Activated naive CD8-positive, alpha-beta T cell treated with anti-CD3 and anti-CD28 coated beads for 36 hours (primary cell): ENCODE data around the gene AGAP1. TPM values are rescaled to one million over a fixed set of nuclear protein-coding genes. Genes with fewer than 3 reads are reported as not detected.

Experiments
- DNase-seq: peaks from one replicate; pipeline ENCODE4 v3.0.0; 2021
- H3K27ac Mint-ChIP-seq: one replicate; pipeline ENCODE4 v1.8.0; 2022; ENCODE audit warnings: mild to moderate bottlenecking, moderate library complexity, mixed read lengths
- H3K27me3 Mint-ChIP-seq: one replicate; pipeline ENCODE4 v1.8.0; 2022; ENCODE audit warnings: mild to moderate bottlenecking, mixed read lengths
- H3K36me3 Mint-ChIP-seq: one replicate; pipeline ENCODE4 v1.8.0; 2021; ENCODE audit warnings: mild to moderate bottlenecking, mixed read lengths
- H3K4me1 Mint-ChIP-seq: one replicate; pipeline ENCODE4 v1.8.0; 2021; ENCODE audit warnings: mixed read lengths
- H3K4me3 Mint-ChIP-seq: one replicate; pipeline ENCODE4 v1.8.0; 2022; ENCODE audit warnings: mild to moderate bottlenecking, moderate library complexity, mixed read lengths
- H3K9me3 Mint-ChIP-seq: one replicate; pipeline ENCODE4 v1.8.0; 2022; ENCODE audit warnings: mixed read lengths
- total RNA-seq, 2 experiments: library from RNA; stranded (reverse); gene quantifications; one replicate each; pipeline ENCODE4 v1.2.3, GENCODE V29; 2021

Gene AGAP1
- total RNA-seq, 2 experiments from 2014 or later = 0.89 to 1.4 TPM

GRCh38 chr2:235609321-235609720 is 115.5 kb downstream of the AGAP1 start:
- H3K9me3 Mint-ChIP-seq = no peaks in the 10 kb centered on the region
- no peaks in the 10 kb centered on the region for H3K4me1 Mint-ChIP-seq
- peaks cover 18% of the 10 kb centered on the region for H3K27me3 Mint-ChIP-seq
- H3K4me3 Mint-ChIP-seq = no peak overlapping the region
- no peaks in the 10 kb centered on the region for H3K36me3 Mint-ChIP-seq
- H3K27ac Mint-ChIP-seq = no peak overlapping the region
- DNase-seq = no peak

- H3K4me3 Mint-ChIP-seq = no peak overlapping the region
- no peak overlapping the region for H3K27ac Mint-ChIP-seq
- no peak for DNase-seq
- H3K9me3 Mint-ChIP-seq = no peaks in the 10 kb centered on the region
- H3K36me3 Mint-ChIP-seq = no peaks in the 10 kb centered on the region
- H3K27me3 Mint-ChIP-seq = peaks cover 18% of the 10 kb centered on the region
- no peaks in the 10 kb centered on the region for H3K4me1 Mint-ChIP-seq
These were observed 115.9 kb downstream of the AGAP1 start for GRCh38 chr2:235609746-235610145.

GRCh38 chr2:235610696-235611257 is 116.9 kb downstream of the AGAP1 start:
- H3K27me3 Mint-ChIP-seq = peaks cover 20% of the 10 kb centered on the region
- no peak overlapping the region for H3K4me3 Mint-ChIP-seq
- no peaks in the 10 kb centered on the region for H3K4me1 Mint-ChIP-seq
- DNase-seq = no peak
- H3K27ac Mint-ChIP-seq = no peak overlapping the region
- no peaks in the 10 kb centered on the region for H3K9me3 Mint-ChIP-seq
- no peaks in the 10 kb centered on the region for H3K36me3 Mint-ChIP-seq

GRCh38 chr2:235611349-235611748 is 117.5 kb downstream of the AGAP1 start:
- Mint-ChIP-seq H3K4me3 (no peak overlapping the region), H3K27ac (no peak overlapping the region), H3K36me3 (no peaks in the 10 kb centered on the region), H3K9me3 (no peaks in the 10 kb centered on the region), H3K4me1 (no peaks in the 10 kb centered on the region), H3K27me3 (peaks cover 16% of the 10 kb centered on the region)
- DNase-seq = no peak

- no peak overlapping the region for H3K27ac Mint-ChIP-seq
- no peak for DNase-seq
- H3K4me1 Mint-ChIP-seq = no peaks in the 10 kb centered on the region
- H3K27me3 Mint-ChIP-seq = peaks cover 13% of the 10 kb centered on the region
- H3K36me3 Mint-ChIP-seq = no peaks in the 10 kb centered on the region
- H3K9me3 Mint-ChIP-seq = no peaks in the 10 kb centered on the region
- no peak overlapping the region for H3K4me3 Mint-ChIP-seq
These were observed 117.9 kb downstream of the AGAP1 start for GRCh38 chr2:235611756-235612155.

- no peaks in the 10 kb centered on the region for H3K4me1 Mint-ChIP-seq
- no peaks in the 10 kb centered on the region for H3K36me3 Mint-ChIP-seq
- H3K4me3 Mint-ChIP-seq = no peak overlapping the region
- no peak overlapping the region for H3K27ac Mint-ChIP-seq
- no peaks in the 10 kb centered on the region for H3K9me3 Mint-ChIP-seq
- H3K27me3 Mint-ChIP-seq = peaks cover 13% of the 10 kb centered on the region
- DNase-seq = no peak
These were observed 118.5 kb downstream of the AGAP1 start for GRCh38 chr2:235612181-235612950.

- H3K36me3 Mint-ChIP-seq = no peaks in the 10 kb centered on the region
- no peak overlapping the region for H3K27ac Mint-ChIP-seq
These were observed 119.8 kb downstream of the AGAP1 start for GRCh38 chr2:235613649-235614048.

GRCh38 chr2:235614176-235614860 is 120.5 kb downstream of the AGAP1 start:
- Mint-ChIP-seq H3K36me3 (no peaks in the 10 kb centered on the region), H3K4me3 (no peak overlapping the region), H3K4me1 (no peaks in the 10 kb centered on the region), H3K27me3 (peaks cover 19% of the 10 kb centered on the region), H3K27ac (no peak overlapping the region), H3K9me3 (no peaks in the 10 kb centered on the region)
- no peak for DNase-seq

More at GRCh38 chr2:235613649-235614048, 119.8 kb downstream of the AGAP1 start:
- H3K27me3 Mint-ChIP-seq = peaks cover 14% of the 10 kb centered on the region
- H3K9me3 Mint-ChIP-seq = no peaks in the 10 kb centered on the region
- no peaks in the 10 kb centered on the region for H3K4me1 Mint-ChIP-seq
- no peak for DNase-seq
- no peak overlapping the region for H3K4me3 Mint-ChIP-seq

- Mint-ChIP-seq H3K4me1 (no peaks in the 10 kb centered on the region), H3K27ac (no peak overlapping the region), H3K9me3 (no peaks in the 10 kb centered on the region), H3K27me3 (peaks cover 18% of the 10 kb centered on the region), H3K36me3 (no peaks in the 10 kb centered on the region), H3K4me3 (no peak overlapping the region)
- no peak for DNase-seq
These were observed 121.3 kb downstream of the AGAP1 start for GRCh38 chr2:235614900-235615712.

GRCh38 chr2:235616885-235617284 is 123.0 kb downstream of the AGAP1 start:
- Mint-ChIP-seq H3K27ac (no peak overlapping the region), H3K9me3 (no peaks in the 10 kb centered on the region), H3K27me3 (peaks cover 15% of the 10 kb centered on the region), H3K4me1 (no peaks in the 10 kb centered on the region), H3K4me3 (no peak overlapping the region), H3K36me3 (no peaks in the 10 kb centered on the region)
- DNase-seq = no peak

- Mint-ChIP-seq H3K36me3 (no peaks in the 10 kb centered on the region), H3K9me3 (no peaks in the 10 kb centered on the region), H3K4me1 (no peaks in the 10 kb centered on the region), H3K27me3 (peaks cover 15% of the 10 kb centered on the region), H3K27ac (no peak overlapping the region), H3K4me3 (no peak overlapping the region)
- DNase-seq = no peak
These were observed 124.2 kb downstream of the AGAP1 start for GRCh38 chr2:235618039-235618438.

- Mint-ChIP-seq H3K4me3 (no peak overlapping the region), H3K4me1 (no peaks in the 10 kb centered on the region), H3K36me3 (no peaks in the 10 kb centered on the region), H3K9me3 (no peaks in the 10 kb centered on the region), H3K27me3 (peaks cover 12% of the 10 kb centered on the region), H3K27ac (no peak overlapping the region)
- DNase-seq = no peak
These were observed 125.7 kb downstream of the AGAP1 start for GRCh38 chr2:235619544-235619943.

- DNase-seq = no peak
- Mint-ChIP-seq H3K27me3 (peaks cover 6% of the 10 kb centered on the region), H3K4me1 (no peaks in the 10 kb centered on the region), H3K4me3 (no peak overlapping the region), H3K27ac (no peak overlapping the region), H3K36me3 (no peaks in the 10 kb centered on the region), H3K9me3 (no peaks in the 10 kb centered on the region)
These were observed 127.9 kb downstream of the AGAP1 start for GRCh38 chr2:235621736-235622135.

- Mint-ChIP-seq H3K9me3 (no peaks in the 10 kb centered on the region), H3K4me1 (no peaks in the 10 kb centered on the region), H3K27me3 (peaks cover 6% of the 10 kb centered on the region), H3K4me3 (no peak overlapping the region), H3K27ac (no peak overlapping the region), H3K36me3 (no peaks in the 10 kb centered on the region)
- no peak for DNase-seq
These were observed 129.3 kb downstream of the AGAP1 start for GRCh38 chr2:235623111-235623510.

- no peaks in the 10 kb centered on the region for H3K9me3 Mint-ChIP-seq
- no peak for DNase-seq
- no peak overlapping the region for H3K4me3 Mint-ChIP-seq
- no peaks in the 10 kb centered on the region for H3K4me1 Mint-ChIP-seq
- no peak overlapping the region for H3K27ac Mint-ChIP-seq
- no peaks in the 10 kb centered on the region for H3K36me3 Mint-ChIP-seq
- H3K27me3 Mint-ChIP-seq = peaks cover 8% of the 10 kb centered on the region
These were observed 129.9 kb downstream of the AGAP1 start for GRCh38 chr2:235623752-235624151.
